IMR-90 (cell line): ENCODE results near the gene ZNF185. TPM values are rescaled to one million over a fixed set of nuclear protein-coding genes. Genes with fewer than 3 reads are reported as not detected.
A peak's percentile ranks its signal among the peaks of the same experiment; 100 is the strongest.

ENCODE experiments used
- ATAC-seq: fragments of 200-7000 bp; cut with Tn5 transposase; 2 replicates; pipeline ENCODE4 v1.9.1; 2020; ENCODE audit warnings: low read depth, mild to moderate bottlenecking, moderate library complexity
- BruUV-seq: library from RNA; stranded (reverse); fragments of 400-500 nt; replicated peaks from 2 replicates; lab custom pipeline; 2021; lab: Mats Ljungman, UMichigan
- CTCF ChIA-PET: fragments of 300-600 bp; formaldehyde crosslinking; extraction: SDS; loops from one replicate; lab custom pipeline; 2021; ENCODE audit warnings: antibody characterized with exemption; lab: Yijun Ruan, JAX
- POLR2A ChIA-PET: fragments of 300-600 bp; sonication (Branson Sonifier 250); formaldehyde crosslinking; loops from one replicate; lab custom pipeline; 2022; ENCODE audit warnings: antibody characterized with exemption; ENCODE audit not compliant: unreplicated experiment; lab: Charles Lee
- DNase-seq: peaks from one replicate; pipeline ENCODE4 v3.0.0; 2013
- H2AFZ ChIP-seq: replicated peaks from 2 replicates; pipeline ENCODE3; 2013; ENCODE audit warnings: low read length, mild to moderate bottlenecking; ENCODE audit not compliant: poor library complexity
- H2AK5ac ChIP-seq: 2 replicates; pipeline ENCODE4 v1.6.1; 2013; ENCODE audit warnings: low read depth, low read length, inconsistent platforms
- H2AK9ac ChIP-seq: replicated peaks from 2 replicates; pipeline ENCODE3; 2013; ENCODE audit warnings: mild to moderate bottlenecking, low read depth, low read length, moderate library complexity; ENCODE audit not compliant: poor library complexity
- H2BK120ac ChIP-seq: 2 replicates; pipeline ENCODE4 v1.6.1; 2013; ENCODE audit warnings: low read depth, low read length, inconsistent platforms
- H2BK15ac ChIP-seq: 3 replicates; pipeline ENCODE4 v1.6.1; 2013; ENCODE audit warnings: low read depth, low read length, inconsistent platforms
- H2BK20ac ChIP-seq: 2 replicates; pipeline ENCODE4 v1.6.1; 2013; ENCODE audit warnings: low read depth, mild to moderate bottlenecking, inconsistent platforms, low read length, moderate library complexity
- H2BK5ac ChIP-seq: 2 replicates; pipeline ENCODE4 v1.6.1; 2013; ENCODE audit warnings: mild to moderate bottlenecking, low read depth, low read length, inconsistent platforms; ENCODE audit not compliant: poor library complexity, severe bottlenecking
- H3K14ac ChIP-seq: replicated peaks from 2 replicates; pipeline ENCODE4 v1.6.1; 2013; ENCODE audit warnings: low read depth, low read length, inconsistent platforms
- H3K18ac ChIP-seq: 2 replicates; pipeline ENCODE4 v1.6.1; 2013; ENCODE audit warnings: low read depth, low read length, control low read depth
- H3K23ac ChIP-seq: 2 replicates; pipeline ENCODE4 v1.6.1; 2013; ENCODE audit warnings: low read depth, low read length, inconsistent platforms
- H3K27ac ChIP-seq: 2 replicates; pipeline ENCODE4 v1.5.1; 2013; ENCODE audit warnings: mild to moderate bottlenecking, control low read depth, low read length; ENCODE audit not compliant: insufficient read depth
- H3K27me3 ChIP-seq: 2 replicates; pipeline ENCODE4 v1.6.1; 2013; ENCODE audit warnings: low read length; ENCODE audit not compliant: control insufficient read depth, insufficient read depth
- H3K36me3 ChIP-seq: 2 replicates; pipeline ENCODE4 v1.6.1; 2013; ENCODE audit warnings: low read length, mixed read lengths; ENCODE audit not compliant: control insufficient read depth, insufficient read depth
- H3K4ac ChIP-seq: 2 replicates; pipeline ENCODE4 v1.6.1; 2013; ENCODE audit warnings: low read depth, low read length, inconsistent platforms
- H3K4me1 ChIP-seq: 2 replicates; pipeline ENCODE4 v1.6.1; 2013; ENCODE audit warnings: low read length, mixed read lengths; ENCODE audit not compliant: control insufficient read depth, insufficient read depth
- H3K4me2 ChIP-seq: 2 replicates; pipeline ENCODE4 v1.6.1; 2013; ENCODE audit warnings: low read depth, mild to moderate bottlenecking, control low read depth, low read length, moderate library complexity
- H3K4me3 ChIP-seq: 2 replicates; pipeline ENCODE4 v1.5.1; 2013; ENCODE audit warnings: low read depth, mild to moderate bottlenecking, control low read depth, low read length, moderate library complexity; ENCODE audit not compliant: insufficient read depth
- H3K56ac ChIP-seq: 2 replicates; pipeline ENCODE4 v1.6.1; 2013; ENCODE audit warnings: low read length, inconsistent platforms; ENCODE audit not compliant: insufficient read depth; ENCODE audit errors: extremely low read depth
- H3K79me1 ChIP-seq, 2 experiments: 2 replicates each; pipeline ENCODE4 v1.6.1; 2013; ENCODE audit warnings: low read length in 2 of 2, inconsistent platforms in 1 of 2, low read depth in 1 of 2
- H3K9ac ChIP-seq: 2 replicates; pipeline ENCODE4 v1.6.1; 2013; ENCODE audit warnings: low read depth, low read length, control low read depth
- H3K9me1 ChIP-seq: 2 replicates; pipeline ENCODE4 v1.6.1; 2013; ENCODE audit warnings: low read length, inconsistent platforms; ENCODE audit not compliant: insufficient read depth
- H3K9me3 ChIP-seq: 2 replicates; pipeline ENCODE4 v1.6.1; 2013; ENCODE audit warnings: low read length; ENCODE audit not compliant: control insufficient read depth, insufficient read depth
- H4K20me1 ChIP-seq: 2 replicates; pipeline ENCODE4 v1.6.1; 2013; ENCODE audit warnings: low read length, inconsistent platforms; ENCODE audit not compliant: insufficient read depth
- H4K5ac ChIP-seq: 2 replicates; pipeline ENCODE4 v1.6.1; 2013; ENCODE audit warnings: mild to moderate bottlenecking, low read depth, low read length, control low read depth
- H4K8ac ChIP-seq, 2 experiments: 2 replicates each; pipeline ENCODE4 v1.6.1; 2013; ENCODE audit warnings: low read depth in 2 of 2, low read length in 2 of 2, control low read depth in 1 of 2, inconsistent platforms in 1 of 2
- H4K91ac ChIP-seq: 2 replicates; pipeline ENCODE4 v1.6.1; 2013; ENCODE audit warnings: low read depth, low read length, inconsistent platforms; ENCODE audit not compliant: insufficient read depth
- BHLHE40 ChIP-seq: fragments of 150-350 bp; IDR thresholded peaks from 2 replicates; pipeline ENCODE4 v1.6.1; 2016; ENCODE audit warnings: mild to moderate bottlenecking, low read depth, low read length
- CEBPB ChIP-seq: IDR thresholded peaks from 2 replicates; pipeline ENCODE4 v1.6.1; 2012; ENCODE audit warnings: low read depth, low read length, improper control_type of control experiment
- CHD1 ChIP-seq: IDR thresholded peaks from 2 replicates; pipeline ENCODE4 v1.6.1; 2012; ENCODE audit warnings: low read depth, low read length, improper control_type of control experiment
- CTCF ChIP-seq: conservative IDR thresholded peaks from 2 replicates; pipeline ENCODE4 v1.5.1; 2012; ENCODE audit warnings: mild to moderate bottlenecking, low read depth, low read length, improper control_type of control experiment
- ELK1 ChIP-seq: fragments of 150-350 bp; IDR thresholded peaks from 2 replicates; pipeline ENCODE4 v1.6.1; 2016; ENCODE audit warnings: low read depth, mild to moderate bottlenecking, low read length, moderate library complexity, borderline replicate concordance
- FOS ChIP-seq: fragments of 150-350 bp; IDR thresholded peaks from 2 replicates; pipeline ENCODE4 v1.6.1; 2016; ENCODE audit warnings: low read depth, low read length
- MAFK ChIP-seq: IDR thresholded peaks from 2 replicates; pipeline ENCODE4 v1.6.1; 2012; ENCODE audit warnings: low read depth, low read length, improper control_type of control experiment
- MAZ ChIP-seq: IDR thresholded peaks from 2 replicates; pipeline ENCODE4 v1.6.1; 2012; ENCODE audit warnings: low read depth, mild to moderate bottlenecking, low read length, improper control_type of control experiment, moderate library complexity, borderline replicate concordance
- MXI1 ChIP-seq: IDR thresholded peaks from 2 replicates; pipeline ENCODE4 v1.6.1; 2012; ENCODE audit warnings: low read depth, mild to moderate bottlenecking, low read length, moderate library complexity, borderline replicate concordance
- NFE2L2 ChIP-seq: fragments of 150-350 bp; IDR thresholded peaks from 2 replicates; pipeline ENCODE4 v1.6.1; 2016; ENCODE audit warnings: low read depth, mild to moderate bottlenecking, low read length
- POLR2A ChIP-seq: IDR thresholded peaks from 2 replicates; pipeline ENCODE4 v1.6.1; 2012; ENCODE audit warnings: mild to moderate bottlenecking, low read depth, low read length
- RAD21 ChIP-seq: IDR thresholded peaks from 2 replicates; pipeline ENCODE4 v1.6.1; 2012; ENCODE audit warnings: low read length, improper control_type of control experiment
- RCOR1 ChIP-seq: IDR thresholded peaks from 2 replicates; pipeline ENCODE4 v1.6.1; 2012; ENCODE audit warnings: mild to moderate bottlenecking, low read length, improper control_type of control experiment; ENCODE audit not compliant: insufficient replicate concordance
- SMC3 ChIP-seq: fragments of 150-350 bp; IDR thresholded peaks from 2 replicates; pipeline ENCODE4 v1.6.1; 2016; ENCODE audit warnings: low read depth, mild to moderate bottlenecking, antibody characterized with exemption, low read length, moderate library complexity
- WGBS, 2 experiments: methylation state at CpG; one replicate each; pipeline versions ENCODE4 v1.1.5 to v1.1.7; 2013; ENCODE audit warnings: missing lambda C conversion rate in 2 of 2; ENCODE audit not compliant: insufficient read length in 1 of 2; ENCODE audit errors: extremely low coverage in 2 of 2; 5-methylcytosine and 5-hydroxymethylcytosine counted together
- dilution Hi-C: fragments of 300-500 bp; cut with HindIII; formaldehyde crosslinking; loops from one replicate; pipeline ENCODE4 v1.14.3; 2018; ENCODE audit warnings: low sequenced_read_pairs; ENCODE audit not compliant: unreplicated experiment
- in situ Hi-C: fragments of 300-500 bp; cut with MboI; formaldehyde crosslinking; loops from 3 replicates; pipeline ENCODE4 v1.14.3; 2019; ENCODE audit warnings: low sequenced_read_pairs, inconsistent platforms, mixed read lengths
- intact Hi-C: fragments of 100-400 bp; cut with micrococcal nuclease; formaldehyde crosslinking; loops from 2 replicates; pipeline ENCODE4 v1.10.0; 2022
- polyA plus RNA-seq, 3 experiments: library from polyadenylated mRNA; depleted of rRNA; stranded (reverse); fragments of >200 nt; gene quantifications; 2 replicates each; pipeline ENCODE4 v1.2.3, GENCODE V29; 2012; ENCODE audit warnings: low replicate concordance in 1 of 3
- total RNA-seq: library from RNA; depleted of rRNA; stranded (reverse); fragments of >200 nt; gene quantifications from 2 replicates; pipeline ENCODE4 v1.2.3, GENCODE V29; 2012
- TF ChIP-seq, protein P1 (sequence below): fragments of 150-350 bp; IDR thresholded peaks from 2 replicates; pipeline ENCODE4 v1.6.1; 2017; ENCODE audit warnings: mild to moderate bottlenecking, antibody characterized with exemption, low read length, low read depth

The ZNF185 gene
- total and polyA plus RNA-seq, 2 of the 4 experiments (the other 2 are of a cell fraction) = 3.2 to 6.3 TPM

DNA sequence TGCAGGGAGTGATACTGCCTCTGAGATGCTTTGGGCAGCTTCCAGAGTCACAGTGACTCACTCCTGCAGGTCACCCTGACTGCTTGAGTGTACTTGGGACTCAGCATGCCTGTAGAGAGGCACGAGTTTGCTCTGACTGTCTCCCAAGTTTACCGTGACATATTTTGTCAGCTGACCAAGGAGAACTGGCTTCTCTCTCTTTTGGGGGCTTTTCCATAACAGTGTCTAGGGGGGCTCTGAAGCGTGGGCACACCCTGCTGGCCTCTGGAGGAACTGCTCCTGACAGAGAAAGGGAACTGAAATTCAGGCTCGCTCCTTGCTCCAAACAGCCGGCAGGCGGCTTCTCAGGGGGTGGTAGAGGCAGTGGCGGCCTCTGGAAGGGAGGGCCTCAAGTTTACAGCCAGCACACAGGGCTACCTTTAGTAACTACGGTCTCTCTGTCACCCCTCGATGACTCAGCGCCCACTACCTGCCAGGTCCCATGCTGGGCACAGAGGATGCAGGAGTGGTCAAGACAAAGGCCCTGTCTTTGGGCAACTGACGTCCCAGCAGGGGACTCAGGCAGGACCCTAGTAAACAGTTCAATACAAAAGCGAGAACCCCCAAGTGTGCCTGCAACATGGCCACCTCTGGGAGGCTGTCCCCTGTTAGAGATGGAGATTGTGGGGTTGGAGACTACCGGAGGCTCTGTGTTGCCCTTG lies 17.8 kb downstream of the ZNF185 start:
- Histone ChIP-seq H4K20me1 (no peaks in the 10 kb centered on the region), H3K4me2 (no peak overlapping the region), H2BK5ac (no peak overlapping the region), H3K23ac (no peak overlapping the region), H4K91ac (no peak overlapping the region), H3K56ac (no peak overlapping the region), H4K8ac (0 out of 4 replicates have a peak overlapping the region, but pooled peaks of 1 of the 2 experiments have one; percentile 1), H2AK9ac (peak overlapping the region; percentile 40), H3K9me3 (no peaks in the 10 kb centered on the region; the same call in 1 of the 2 replicates), H3K4me1 (no peaks in the 10 kb centered on the region), H2AFZ (peak overlapping the region; percentile 45), H3K4me3 (no peak overlapping the region), H3K9me1 (no peaks in the 10 kb centered on the region), H3K14ac (no peak overlapping the region), H3K27ac (no peak overlapping the region), H3K79me1 (no peaks in the 10 kb centered on the region), H3K9ac (no peak overlapping the region), H2AK5ac (no peak overlapping the region), H3K4ac (no peak overlapping the region), H4K5ac (no peak overlapping the region), H3K27me3 (no peaks in the 10 kb centered on the region; the same call in 1 of the 2 replicates), H2BK20ac (no peak overlapping the region), H3K36me3 (no peaks in the 10 kb centered on the region), H2BK15ac (no peak overlapping the region), H2BK120ac (no peak overlapping the region), H3K18ac (no peak overlapping the region)
- WGBS, 2 experiments = 27% methylated on average over 3 of the region's 13 CpGs; no CpG with 5 or more reads in 1 of the 2 experiments
- intact Hi-C loops (no loop called here), dilution Hi-C loops (no loop called here), in situ Hi-C loops (no loop called here)
- BruUV-seq = no TSS peak
- CTCF ChIA-PET = no interaction called here
- DNase-seq (peak; percentile 79), ATAC-seq (peak; percentile 75)
- POLR2A ChIA-PET = no interaction called here
- TF ChIP-seq CEBPB (no peak), SMC3 (peak; percentile 36; the same call in 1 of the 2 replicates), MAFK (no peak), RCOR1 (no peak), NFE2L2 (no peak), ELK1 (no peak), CHD1 (no peak), MAZ (no peak), POLR2A (no peak), MXI1 (no peak), RAD21 (peak; percentile 33), BHLHE40 (0 out of 2 replicates have a peak, but pooled peaks have one; percentile 27), CTCF (peak; percentile 61), FOS (0 out of 2 replicates have a peak, but pooled peaks have one; percentile 45)
- TF ChIP-seq, protein P1, sequence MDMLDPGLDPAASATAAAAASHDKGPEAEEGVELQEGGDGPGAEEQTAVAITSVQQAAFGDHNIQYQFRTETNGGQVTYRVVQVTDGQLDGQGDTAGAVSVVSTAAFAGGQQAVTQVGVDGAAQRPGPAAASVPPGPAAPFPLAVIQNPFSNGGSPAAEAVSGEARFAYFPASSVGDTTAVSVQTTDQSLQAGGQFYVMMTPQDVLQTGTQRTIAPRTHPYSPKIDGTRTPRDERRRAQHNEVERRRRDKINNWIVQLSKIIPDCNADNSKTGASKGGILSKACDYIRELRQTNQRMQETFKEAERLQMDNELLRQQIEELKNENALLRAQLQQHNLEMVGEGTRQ = no peak; the same call in 1 of the 2 replicates
